MCF 10A (cell line): ENCODE data around the gene POMGNT2. TPM values are rescaled to one million over a fixed set of nuclear protein-coding genes. Genes with fewer than 3 reads are reported as not detected.

Experiments
- Bru-seq: library from RNA; stranded (reverse); fragments of 400-500 nt; gene quantifications from one replicate; lab custom pipeline; 2021; lab: Mats Ljungman, UMichigan
- BruChase-seq, 2 experiments: library from RNA; stranded (reverse); fragments of 400-500 nt; gene quantifications; one replicate each; lab custom pipeline; 2021; lab: Mats Ljungman, UMichigan
- BruUV-seq: library from RNA; stranded (reverse); fragments of 400-500 nt; replicated peaks from 2 replicates; lab custom pipeline; 2021; lab: Mats Ljungman, UMichigan
- CTCF ChIA-PET: fragments of 300-600 bp; sonication (Branson Sonifier 250); formaldehyde crosslinking; extraction: SDS; loops from one replicate; lab custom pipeline; 2021; ENCODE audit warnings: antibody characterized with exemption, inconsistent platforms; lab: Yijun Ruan, JAX
- POLR2A ChIA-PET: fragments of 300-600, 350-650 bp; sonication (Branson Sonifier 250); formaldehyde crosslinking; extraction: SDS; loops from one replicate; lab custom pipeline; 2020; ENCODE audit warnings: antibody characterized with exemption, inconsistent platforms; lab: Yijun Ruan, JAX
- DNase-seq: peaks from one replicate; pipeline ENCODE4 v3.0.0-alpha.2; 2018; ENCODE audit not compliant: unreplicated experiment
- H3K27ac Mint-ChIP-seq: one replicate; pipeline ENCODE4 v1.8.0; 2022; ENCODE audit warnings: mild to moderate bottlenecking, low read depth, mixed read lengths; ENCODE audit not compliant: unreplicated experiment
- H3K27me3 Mint-ChIP-seq: one replicate; pipeline ENCODE4 v1.8.0; 2022; ENCODE audit warnings: mixed read lengths; ENCODE audit not compliant: insufficient read depth, unreplicated experiment
- H3K36me3 Mint-ChIP-seq: one replicate; pipeline ENCODE4 v1.8.0; 2022; ENCODE audit warnings: mild to moderate bottlenecking, moderate library complexity, mixed read lengths; ENCODE audit not compliant: insufficient read depth, unreplicated experiment
- H3K4me1 Mint-ChIP-seq: one replicate; pipeline ENCODE4 v1.8.0; 2022; ENCODE audit warnings: mixed read lengths; ENCODE audit not compliant: insufficient read depth, unreplicated experiment
- H3K4me3 Mint-ChIP-seq: one replicate; pipeline ENCODE4 v1.8.0; 2022; ENCODE audit warnings: mild to moderate bottlenecking, moderate library complexity, mixed read lengths; ENCODE audit not compliant: unreplicated experiment
- H3K9me3 Mint-ChIP-seq: one replicate; pipeline ENCODE4 v1.8.0; 2022; ENCODE audit warnings: mixed read lengths; ENCODE audit not compliant: unreplicated experiment
- intact Hi-C: fragments of 100-400 bp; cut with micrococcal nuclease; formaldehyde crosslinking; loops from 2 replicates; pipeline ENCODE4 v1.14.1; 2022
- long read RNA-seq: library from polyadenylated mRNA; stranded (forward); transcript quantifications from one replicate; pipeline ENCODE4 v2.0.0, GENCODE V29; 2022
- total RNA-seq: library from RNA; stranded (reverse); gene quantifications from 2 replicates; pipeline ENCODE4 v1.2.3, GENCODE V29; 2022
- TF ChIP-seq, protein P1 (sequence below): fragments of 200-600 bp; IDR thresholded peaks from one replicate; pipeline ENCODE4 v1.8.0; 2022; ENCODE audit warnings: antibody characterized with exemption, mild to moderate bottlenecking; ENCODE audit not compliant: unreplicated experiment

The POMGNT2 gene
- total RNA-seq (6.2 and 7.3 TPM in 2 replicates), Bru-seq, nascent RNA (percentile 54 among the genes with signal in this experiment), BruChase-seq, experiment 1, labeled RNA remaining after a 6-hour chase (percentile 40 among the genes with signal in this experiment), BruChase-seq, experiment 2, labeled RNA remaining after a 2-hour chase (percentile 44 among the genes with signal in this experiment)
- long read RNA-seq, transcript POMGNT2-201 (2 exons, 2,544 nt): major isoform, 24 of 26 reads
- long read RNA-seq, partial matches to known transcripts: 2 of 26 reads
- long read RNA-seq, other reads (novel, unspliced or antisense): 0 of 26 reads

DNA sequence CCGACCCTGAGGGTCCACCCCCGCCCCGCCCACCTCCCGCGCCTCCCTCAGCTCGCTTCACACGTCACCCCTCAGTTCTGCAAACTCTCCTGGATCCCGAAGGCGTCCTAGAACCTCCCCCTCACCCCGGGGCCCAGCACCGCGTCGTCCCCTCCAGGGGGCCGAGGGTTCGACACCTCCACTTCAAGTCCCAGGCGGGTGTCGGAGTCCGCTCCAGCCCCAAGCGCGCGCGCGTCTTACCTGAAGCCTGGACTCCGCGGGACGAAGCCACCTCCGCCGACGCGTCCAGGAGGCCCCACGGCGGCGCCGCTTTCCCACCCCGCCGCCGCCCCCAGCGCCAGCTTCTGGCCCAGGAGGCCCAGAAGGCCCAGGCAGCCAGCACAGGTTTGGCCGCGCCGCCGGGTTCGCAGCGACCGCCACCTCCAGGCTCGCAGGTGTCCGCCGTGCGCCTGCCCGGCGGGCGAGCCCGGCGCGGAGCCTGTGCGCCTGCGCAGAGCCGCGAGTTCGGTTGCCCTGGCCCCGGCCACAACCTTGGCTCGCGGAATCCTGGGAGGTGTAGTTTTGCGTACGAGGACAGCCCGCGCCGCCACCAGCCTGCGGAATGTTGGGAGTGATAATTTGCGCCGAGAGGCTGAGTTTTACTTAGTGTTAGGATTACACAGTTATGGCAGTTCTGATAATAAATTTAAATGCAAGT, at the start of gene POMGNT2:
TSS of gene POMGNT2 (minus strand) at position 484 of the 697 bp plus-strand sequence. CDS start 24,648 bp downstream, outside the sequence.
- intact Hi-C loops: no loop called here
- no TSS peak for BruUV-seq
- TF ChIP-seq, protein P1, sequence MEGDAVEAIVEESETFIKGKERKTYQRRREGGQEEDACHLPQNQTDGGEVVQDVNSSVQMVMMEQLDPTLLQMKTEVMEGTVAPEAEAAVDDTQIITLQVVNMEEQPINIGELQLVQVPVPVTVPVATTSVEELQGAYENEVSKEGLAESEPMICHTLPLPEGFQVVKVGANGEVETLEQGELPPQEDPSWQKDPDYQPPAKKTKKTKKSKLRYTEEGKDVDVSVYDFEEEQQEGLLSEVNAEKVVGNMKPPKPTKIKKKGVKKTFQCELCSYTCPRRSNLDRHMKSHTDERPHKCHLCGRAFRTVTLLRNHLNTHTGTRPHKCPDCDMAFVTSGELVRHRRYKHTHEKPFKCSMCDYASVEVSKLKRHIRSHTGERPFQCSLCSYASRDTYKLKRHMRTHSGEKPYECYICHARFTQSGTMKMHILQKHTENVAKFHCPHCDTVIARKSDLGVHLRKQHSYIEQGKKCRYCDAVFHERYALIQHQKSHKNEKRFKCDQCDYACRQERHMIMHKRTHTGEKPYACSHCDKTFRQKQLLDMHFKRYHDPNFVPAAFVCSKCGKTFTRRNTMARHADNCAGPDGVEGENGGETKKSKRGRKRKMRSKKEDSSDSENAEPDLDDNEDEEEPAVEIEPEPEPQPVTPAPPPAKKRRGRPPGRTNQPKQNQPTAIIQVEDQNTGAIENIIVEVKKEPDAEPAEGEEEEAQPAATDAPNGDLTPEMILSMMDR: no peak
- DNase-seq: peak; percentile 87
- ChIA-PET POLR2A (interaction anchor here (0.8 kb wide), 1 partner anchor 33 kb away, joined by 3 read pairs; no protein-coding TSS in a partner anchor), CTCF (no interaction called here)
- Mint-ChIP-seq H3K27ac (no peak within 1 kb of the TSS), H3K9me3 (no peaks in the 10 kb centered on the region), H3K27me3 (no peaks in the 10 kb centered on the region), H3K4me3 (peak within 1 kb of the TSS; percentile 70), H3K36me3 (no peaks in the 10 kb centered on the region), H3K4me1 (peaks cover 8% of the 10 kb centered on the region)

DNA sequence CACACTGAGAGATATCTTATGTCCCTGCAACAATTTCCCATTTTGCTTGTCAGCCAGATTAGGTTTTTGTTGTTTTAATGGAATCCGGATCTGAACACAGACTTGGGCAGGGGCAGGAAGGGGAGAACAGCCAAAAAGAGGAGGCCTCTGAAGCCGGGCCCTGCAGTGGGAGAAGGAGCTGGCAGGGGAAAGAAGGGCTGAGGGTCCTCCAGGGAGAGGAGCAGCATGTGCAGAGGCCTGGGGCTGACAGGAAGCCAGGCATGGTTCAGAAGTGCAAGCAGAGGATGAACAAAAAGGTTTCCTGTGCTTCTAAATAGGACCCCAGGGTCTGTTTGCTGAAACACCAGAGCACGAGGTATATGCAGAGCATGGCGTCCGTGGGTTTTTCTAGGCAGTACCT, 49.1 kb upstream of the POMGNT2 start:
- no peaks in the 10 kb centered on the region for H3K36me3 Mint-ChIP-seq
- no peaks in the 10 kb centered on the region for H3K9me3 Mint-ChIP-seq
- no TSS peak for BruUV-seq
- no peak for DNase-seq
- peaks cover 9% of the 10 kb centered on the region for H3K4me1 Mint-ChIP-seq
- H3K4me3 Mint-ChIP-seq: no peak overlapping the region
- no peak overlapping the region for H3K27ac Mint-ChIP-seq
- ChIA-PET CTCF (interaction anchor here (0.6 to 12.0 kb wide), 8 partner anchors 12 to 392 kb away, joined by 3 to 262 read pairs (median 4); partner anchors contain the start of gene GASK1A), POLR2A (interaction anchor here (3.7 kb wide), 1 partner anchor 193 kb away, joined by 20 read pairs; no protein-coding TSS in a partner anchor)
- TF ChIP-seq, protein P1: no peak
- intact Hi-C loops: loop anchor here (1.0 kb wide), 1 partner anchor 194 kb away; no protein-coding TSS in a partner anchor
- peaks cover 18% of the 10 kb centered on the region for H3K27me3 Mint-ChIP-seq

DNA sequence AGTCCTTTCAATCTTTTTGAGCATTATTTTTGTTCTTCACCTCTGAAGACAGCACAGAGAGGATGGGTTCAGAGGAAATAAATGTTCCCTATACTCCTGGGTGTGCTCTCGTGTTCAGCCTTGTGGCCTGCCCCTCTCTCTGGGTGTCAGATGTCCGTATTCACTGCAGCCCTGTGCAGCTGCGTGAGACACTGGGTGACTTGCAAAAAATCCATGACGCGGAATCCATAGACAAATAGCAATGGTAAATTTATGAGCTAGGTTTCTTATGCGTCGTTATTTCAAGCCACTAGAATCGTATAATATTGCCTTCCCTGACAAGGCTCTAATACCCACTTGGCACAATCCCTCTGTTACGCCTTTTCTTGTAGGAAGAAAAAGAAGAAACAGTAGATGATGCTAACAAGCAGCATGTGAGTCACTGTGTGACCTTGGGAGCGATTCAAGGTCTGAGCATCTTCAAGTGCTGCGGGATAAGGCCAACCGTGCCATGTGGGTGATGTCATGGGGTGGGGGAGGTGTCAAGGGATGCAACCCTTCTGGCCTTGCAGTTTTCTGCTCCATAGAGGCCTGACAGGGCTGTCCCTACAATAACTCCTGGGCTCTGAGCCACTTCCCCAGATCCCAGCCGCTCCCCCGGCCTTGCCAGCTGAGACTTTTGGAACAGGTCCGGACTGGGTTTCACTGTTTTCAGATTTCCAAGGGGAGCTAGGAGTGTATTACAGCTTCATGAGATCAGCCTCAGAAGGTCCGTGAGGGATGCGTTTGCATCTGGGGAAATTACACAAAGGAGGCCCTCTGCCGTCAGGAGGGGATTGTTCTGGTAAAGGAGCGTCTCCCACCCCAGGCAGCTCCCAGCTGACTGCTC, 47.6 kb upstream of the POMGNT2 start:
- ChIA-PET POLR2A (interaction anchor here (3.7 kb wide), 1 partner anchor 192 kb away, joined by 20 read pairs; no protein-coding TSS in a partner anchor), CTCF (interaction anchor here (0.8 to 12.0 kb wide), 7 partner anchors 9 to 309 kb away, joined by 3 to 262 read pairs (median 3); no protein-coding TSS in a partner anchor)
- H3K27ac Mint-ChIP-seq: no peak overlapping the region
- DNase-seq: no peak
- H3K4me1 Mint-ChIP-seq: peaks cover 9% of the 10 kb centered on the region
- H3K4me3 Mint-ChIP-seq: no peak overlapping the region
- H3K9me3 Mint-ChIP-seq: no peaks in the 10 kb centered on the region
- H3K36me3 Mint-ChIP-seq: peaks cover 6% of the 10 kb centered on the region
- TF ChIP-seq, protein P1: no peak
- peaks cover 18% of the 10 kb centered on the region for H3K27me3 Mint-ChIP-seq
- BruUV-seq: no TSS peak
- intact Hi-C loops: no loop called here
